GM13976 (cell line): ENCODE results near the gene DRC3.

Experiments
- DNase-seq: peaks from one replicate; pipeline ENCODE4 v3.0.0; 2012; ENCODE audit warnings: low spot score
- in situ Hi-C: fragments of 300-500 bp; cut with MboI; formaldehyde crosslinking; loops from one replicate; pipeline ENCODE4 v1.12.0; 2022; ENCODE audit warnings: low sequenced_read_pairs, mixed read lengths, inconsistent platforms; ENCODE audit not compliant: unreplicated experiment
- TF ChIP-seq, protein P1 (sequence below): IDR thresholded peaks from 2 replicates; pipeline ENCODE4 v1.5.1; 2012; ENCODE audit warnings: borderline replicate concordance, mild to moderate bottlenecking; ENCODE audit not compliant: insufficient read depth; ENCODE audit errors: extremely low read depth, missing control alignments, control extremely low read depth

Gene DRC3

GRCh38 chr17:17963066-17963465 lies 9.6 kb upstream of the DRC3 start:
- in situ Hi-C loops: no loop called here
- TF ChIP-seq, protein P1, sequence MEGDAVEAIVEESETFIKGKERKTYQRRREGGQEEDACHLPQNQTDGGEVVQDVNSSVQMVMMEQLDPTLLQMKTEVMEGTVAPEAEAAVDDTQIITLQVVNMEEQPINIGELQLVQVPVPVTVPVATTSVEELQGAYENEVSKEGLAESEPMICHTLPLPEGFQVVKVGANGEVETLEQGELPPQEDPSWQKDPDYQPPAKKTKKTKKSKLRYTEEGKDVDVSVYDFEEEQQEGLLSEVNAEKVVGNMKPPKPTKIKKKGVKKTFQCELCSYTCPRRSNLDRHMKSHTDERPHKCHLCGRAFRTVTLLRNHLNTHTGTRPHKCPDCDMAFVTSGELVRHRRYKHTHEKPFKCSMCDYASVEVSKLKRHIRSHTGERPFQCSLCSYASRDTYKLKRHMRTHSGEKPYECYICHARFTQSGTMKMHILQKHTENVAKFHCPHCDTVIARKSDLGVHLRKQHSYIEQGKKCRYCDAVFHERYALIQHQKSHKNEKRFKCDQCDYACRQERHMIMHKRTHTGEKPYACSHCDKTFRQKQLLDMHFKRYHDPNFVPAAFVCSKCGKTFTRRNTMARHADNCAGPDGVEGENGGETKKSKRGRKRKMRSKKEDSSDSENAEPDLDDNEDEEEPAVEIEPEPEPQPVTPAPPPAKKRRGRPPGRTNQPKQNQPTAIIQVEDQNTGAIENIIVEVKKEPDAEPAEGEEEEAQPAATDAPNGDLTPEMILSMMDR: no peak
- DNase-seq: no peak

GRCh38 chr17:17963694-17964436 lies 8.8 kb upstream of the DRC3 start:
- TF ChIP-seq, protein P1: no peak
- in situ Hi-C loops: no loop called here
- DNase-seq: no peak

- TF ChIP-seq, protein P1: no peak
- no peak for DNase-seq
- in situ Hi-C loops: no loop called here
Measured at GRCh38 chr17:17964710-17965109, 8.0 kb upstream of the DRC3 start.

DNA sequence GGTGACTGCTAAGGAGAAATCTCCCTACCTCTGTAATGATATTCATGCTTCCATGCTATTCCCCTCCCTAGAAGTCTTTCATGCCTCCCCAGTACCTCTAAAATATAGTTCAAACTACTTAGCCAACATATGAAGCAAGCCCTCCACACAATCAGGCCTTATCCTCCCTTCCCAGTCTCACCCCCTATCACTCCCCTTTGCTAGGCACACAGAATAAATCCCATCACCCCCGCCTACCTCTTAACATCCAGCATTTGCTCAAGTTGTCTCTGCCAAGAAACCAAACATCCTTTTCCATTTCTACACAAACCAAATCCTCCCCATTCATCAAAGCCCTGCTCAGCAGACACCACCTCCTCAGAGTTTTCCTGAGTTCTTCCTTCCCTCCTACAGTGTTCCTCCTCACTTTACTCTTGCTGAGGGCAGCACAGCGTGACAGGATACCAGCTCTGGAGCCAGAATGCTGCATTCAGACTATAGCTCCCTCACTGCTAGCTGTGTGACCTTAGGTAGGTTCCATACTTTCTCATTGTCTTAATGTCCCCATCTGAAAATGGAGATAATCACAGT lies 7.4 kb upstream of the DRC3 start:
- TF ChIP-seq, protein P1: no peak
- no peak for DNase-seq
- in situ Hi-C loops: no loop called here

GRCh38 chr17:17966399-17966798 lies 6.3 kb upstream of the DRC3 start:
- TF ChIP-seq, protein P1: no peak
- peak; percentile 48 for DNase-seq
- in situ Hi-C loops: no loop called here

GRCh38 chr17:17970699-17971430 lies 1.8 kb upstream of the DRC3 start:
- no peak for DNase-seq
- in situ Hi-C loops: no loop called here
- TF ChIP-seq, protein P1: no peak
